T47D (cell line): ENCODE measurements around the gene BCAS3.

Experiments
- DNase-seq, 2 experiments: peaks; one replicate each; pipeline versions ENCODE4 v3.0.0 to v3.0.0-alpha.2; 2011 to 2012; ENCODE audit warnings: low read depth in 1 of 2, low spot score in 1 of 2
- JUND ChIP-seq: IDR thresholded peaks from 2 replicates; pipeline ENCODE4 v1.6.1; 2012; ENCODE audit warnings: low read depth
- in situ Hi-C: cut with HindIII; loops from 2 replicates; pipeline ENCODE4 v1.10.0; 2016; ENCODE audit warnings: low sequenced_read_pairs, low pct_unique_long_range_greater_than_20kb

The BCAS3 gene

DNA sequence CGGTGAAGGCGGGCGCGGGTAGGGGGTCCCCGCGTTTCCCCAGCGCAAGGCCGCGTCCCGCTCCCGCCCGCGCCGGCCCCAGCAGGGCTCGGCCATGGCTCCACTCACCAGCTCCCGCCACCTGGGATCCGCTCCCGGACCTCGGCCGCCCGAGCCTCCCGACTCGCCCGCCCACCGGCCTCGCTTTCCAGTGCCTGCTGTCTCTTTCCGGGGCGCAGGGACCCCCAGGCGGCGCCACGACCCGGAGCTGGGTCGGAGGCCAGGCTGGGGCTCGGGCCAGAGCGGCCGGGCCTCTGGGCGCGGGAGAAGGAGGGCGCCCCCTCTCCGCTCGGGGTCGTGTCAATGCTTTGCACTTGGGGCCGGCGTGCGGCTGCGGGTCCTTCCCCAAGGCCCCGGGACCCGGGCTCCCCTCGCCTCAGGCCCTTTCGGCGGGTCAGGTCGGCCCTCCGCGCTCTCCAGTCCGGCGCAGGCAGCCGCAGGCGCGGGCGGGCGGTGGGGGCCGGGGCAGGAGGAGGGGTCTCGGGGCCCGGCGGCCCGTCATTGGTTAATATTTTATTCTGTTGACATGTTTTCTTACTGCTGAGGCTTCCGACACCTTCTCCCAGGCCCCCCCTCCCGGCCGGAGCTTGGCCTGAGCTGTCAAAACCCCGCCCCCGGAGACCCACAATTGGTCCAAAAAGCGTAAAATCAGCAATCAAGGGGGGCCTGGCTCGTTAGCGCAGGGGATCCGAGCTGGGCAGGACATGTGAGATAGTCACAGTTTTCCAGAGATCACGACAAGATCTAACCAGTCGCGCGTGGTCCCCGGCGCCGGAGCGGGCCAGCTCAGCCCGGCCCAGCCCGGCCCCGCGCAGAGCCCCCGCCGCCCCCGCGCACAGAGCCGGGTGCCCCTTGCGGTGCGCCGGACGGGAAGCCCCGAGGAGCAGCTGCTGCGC, 721.7 kb downstream of the BCAS3 start, which contains the start of gene TBX2:
TBX2 (plus strand) TSS at position 713 of the 935 bp plus-strand sequence. CDS start 334 bp downstream, outside the sequence.
- no peak for TF ChIP-seq JUND
- peak; percentile 92 to 100 for DNase-seq
- in situ Hi-C loops = no loop called here

- in situ Hi-C loops = no loop called here
- peak; percentile 93 to 98 for DNase-seq
- no peak for TF ChIP-seq JUND
Observed at GRCh38 chr17:61400066-61400716, 722.5 kb downstream of the BCAS3 start.

DNA sequence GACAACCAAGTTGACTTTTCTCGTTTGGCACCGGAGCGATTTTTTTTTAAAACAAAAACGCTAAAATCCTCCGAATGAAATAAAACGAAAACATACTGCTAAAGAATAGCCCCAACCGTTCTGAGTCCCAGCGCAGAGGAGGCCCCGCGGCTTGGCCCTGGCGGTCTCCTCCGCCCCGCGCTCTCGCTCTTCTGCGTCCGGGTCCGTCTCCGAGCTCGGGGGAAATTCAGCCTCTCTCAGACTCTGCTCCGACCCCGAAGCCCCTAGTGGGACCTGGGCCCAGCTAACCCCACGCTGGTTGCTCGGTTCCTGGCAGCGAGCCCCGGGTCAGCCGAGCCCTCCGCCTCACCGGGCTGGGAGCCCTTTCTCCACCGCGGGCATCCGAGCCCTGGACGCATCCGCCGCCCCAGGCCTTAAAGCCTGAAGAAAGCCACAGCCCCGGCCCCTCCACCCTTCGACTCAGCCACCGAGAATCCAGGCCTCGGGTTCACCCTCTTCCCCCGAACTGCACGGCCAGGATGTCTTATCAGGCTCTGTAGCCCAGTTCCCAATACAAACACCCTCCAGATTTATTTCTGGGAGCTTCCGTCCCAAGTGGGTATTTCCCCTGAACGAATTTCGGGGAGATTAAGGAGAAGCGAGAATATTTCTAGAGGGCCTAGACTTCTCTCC, 723.2 kb downstream of the BCAS3 start:
- in situ Hi-C loops = no loop called here
- peak in 1 of 2 experiments; percentile 69 for DNase-seq
- no peak for TF ChIP-seq JUND

GRCh38 chr17:61401389-61402072, 723.9 kb downstream of the BCAS3 start:
- TF ChIP-seq JUND = no peak
- no peak for DNase-seq
- in situ Hi-C loops = no loop called here

- no peak for DNase-seq
- in situ Hi-C loops = no loop called here
- TF ChIP-seq JUND = no peak
Observed at GRCh38 chr17:61402073-61402541, 724.5 kb downstream of the BCAS3 start.

GRCh38 chr17:61402978-61403800, 725.5 kb downstream of the BCAS3 start:
- no peak for DNase-seq
- TF ChIP-seq JUND = no peak
- in situ Hi-C loops = no loop called here

DNA sequence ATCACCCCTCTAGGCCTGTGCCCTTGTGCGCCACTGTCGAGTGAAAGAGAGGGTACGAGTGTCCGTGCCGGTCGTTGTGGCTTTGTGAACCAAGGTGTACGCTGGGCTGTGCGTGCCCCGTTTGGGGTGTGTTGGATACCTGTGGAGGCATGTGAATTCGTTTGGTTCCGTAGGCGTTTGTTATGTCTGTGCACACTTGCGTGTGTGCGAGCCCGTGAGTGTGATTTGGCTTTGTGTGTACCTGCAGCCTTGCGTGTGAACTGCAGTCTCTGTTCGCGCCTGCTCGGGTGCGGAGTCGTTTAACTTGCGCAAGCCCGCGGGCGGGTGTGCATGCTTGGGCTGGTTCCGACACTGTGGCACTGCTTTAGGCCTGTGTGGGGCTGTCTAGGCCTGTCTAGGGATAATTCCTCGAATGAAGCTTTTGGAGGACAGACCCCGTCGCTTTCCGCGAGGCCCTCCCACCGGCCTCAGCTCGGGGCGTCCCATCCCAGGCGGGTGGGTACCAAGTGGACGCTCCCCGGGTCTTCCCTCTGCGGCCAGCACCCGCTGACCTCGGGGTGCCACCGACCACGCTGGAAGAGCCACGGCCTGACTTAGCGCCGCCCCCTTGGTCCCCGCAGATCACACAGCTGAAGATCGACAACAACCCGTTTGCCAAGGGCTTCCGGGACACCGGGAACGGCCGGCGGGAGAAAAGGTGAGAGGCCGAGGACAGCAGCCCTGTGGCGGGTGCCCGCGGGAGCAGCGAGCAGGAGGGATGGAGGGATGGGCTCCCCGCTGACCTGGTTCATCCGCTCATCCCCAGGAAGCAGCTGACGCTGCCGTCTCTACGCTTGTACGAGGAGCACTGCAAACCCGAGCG, 726.4 kb downstream of the BCAS3 start:
- TF ChIP-seq JUND = no peak
- no peak for DNase-seq
- in situ Hi-C loops = no loop called here

- TF ChIP-seq JUND = no peak
- DNase-seq = no peak
- in situ Hi-C loops = no loop called here
Observed at GRCh38 chr17:61404663-61404912, 726.9 kb downstream of the BCAS3 start.

DNA sequence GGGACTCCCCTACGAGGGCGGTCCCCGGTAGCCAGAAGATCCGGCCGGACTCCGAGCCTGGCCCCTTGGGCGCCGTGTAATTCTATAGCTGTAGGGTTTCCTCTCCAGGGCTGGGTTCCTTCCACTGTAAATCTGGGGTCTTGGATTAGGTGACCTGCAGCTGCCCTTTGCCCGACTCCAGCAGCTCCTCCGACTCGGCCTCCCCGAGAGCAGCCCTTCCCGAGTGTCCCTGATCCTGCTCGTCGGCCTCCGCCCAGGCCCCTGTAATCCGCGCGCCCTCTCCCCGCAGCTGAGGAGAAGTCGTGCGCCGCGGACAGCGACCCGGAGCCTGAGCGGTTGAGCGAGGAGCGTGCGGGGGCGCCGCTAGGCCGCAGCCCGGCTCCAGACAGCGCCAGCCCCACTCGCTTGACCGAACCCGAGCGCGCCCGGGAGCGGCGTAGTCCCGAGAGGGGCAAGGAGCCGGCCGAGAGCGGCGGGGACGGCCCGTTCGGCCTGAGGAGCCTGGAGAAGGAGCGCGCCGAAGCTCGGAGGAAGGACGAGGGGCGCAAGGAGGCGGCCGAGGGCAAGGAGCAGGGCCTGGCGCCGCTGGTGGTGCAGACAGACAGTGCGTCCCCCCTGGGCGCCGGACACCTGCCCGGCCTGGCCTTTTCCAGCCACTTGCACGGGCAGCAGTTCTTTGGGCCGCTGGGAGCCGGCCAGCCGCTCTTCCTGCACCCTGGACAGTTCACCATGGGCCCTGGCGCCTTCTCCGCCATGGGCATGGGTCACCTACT, 727.4 kb downstream of the BCAS3 start:
- DNase-seq = no peak
- in situ Hi-C loops = no loop called here
- TF ChIP-seq JUND = no peak

DNA sequence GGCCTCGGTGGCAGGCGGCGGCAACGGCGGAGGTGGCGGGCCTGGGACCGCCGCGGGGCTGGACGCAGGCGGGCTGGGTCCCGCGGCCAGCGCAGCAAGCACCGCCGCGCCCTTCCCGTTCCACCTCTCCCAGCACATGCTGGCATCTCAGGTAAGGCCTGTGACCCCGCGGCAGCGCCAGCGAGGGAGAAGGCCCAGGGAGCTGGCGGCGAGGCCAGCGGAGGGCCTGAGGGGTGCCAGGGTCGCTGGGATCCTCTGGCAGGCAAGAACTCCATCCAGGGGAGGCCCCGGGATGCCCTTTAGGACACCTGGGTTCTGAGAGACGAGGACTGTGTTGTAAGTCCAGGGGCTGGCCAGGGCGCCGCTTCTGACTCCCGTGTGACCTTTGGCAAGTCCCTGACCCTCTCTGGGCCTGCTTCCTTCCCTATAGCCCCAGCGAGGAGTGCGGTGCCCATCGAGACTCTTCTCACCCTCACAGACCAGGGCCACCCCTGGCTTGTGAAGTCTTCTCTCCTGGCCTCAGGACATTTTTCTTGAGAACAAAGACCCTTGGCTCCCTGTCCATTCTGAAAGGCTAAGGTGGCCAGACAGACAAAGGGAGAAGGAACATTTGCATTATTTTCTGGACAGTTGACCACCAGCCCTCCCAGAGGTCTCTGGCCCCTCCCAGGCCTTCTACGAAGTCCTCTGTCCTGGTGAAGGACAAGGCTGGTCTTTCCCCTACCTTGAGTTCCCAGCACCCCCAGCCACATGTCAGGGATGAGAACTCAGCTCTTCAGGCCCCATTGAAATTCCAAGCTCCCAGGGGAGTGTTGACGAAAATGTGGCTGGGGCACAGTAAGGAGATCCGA, 728.3 kb downstream of the BCAS3 start:
- no peak for DNase-seq
- TF ChIP-seq JUND = no peak
- in situ Hi-C loops = no loop called here
